GM21723 (cell line): ENCODE measurements around the gene MTOR.
"Not testable (repeated sequence)": the region's sequence is repeated elsewhere in the genome, so short reads cannot be mapped to it uniquely, and the experiment has no call there.

Experiments
- ATAC-seq: cut with Tn5 transposase; IDR thresholded peaks from one replicate; pipeline ENCODE4 v1.9.1; 2021; ENCODE audit warnings: mild to moderate bottlenecking, moderate library complexity; ENCODE audit not compliant: unreplicated experiment

The MTOR gene

GRCh38 chr1:11067716-11068599 lies 194.4 kb downstream of the MTOR start:
- no peak for ATAC-seq

GRCh38 chr1:11065796-11066195 lies 196.6 kb downstream of the MTOR start:
- no peak for ATAC-seq

- no peak for ATAC-seq
These were observed 197.4 kb downstream of the MTOR start for GRCh38 chr1:11064942-11065341.

- not testable (repeated sequence) for ATAC-seq
These were observed 198.3 kb downstream of the MTOR start for GRCh38 chr1:11063937-11064537.

GRCh38 chr1:11062965-11063401 lies 199.4 kb downstream of the MTOR start:
- no peak for ATAC-seq

GRCh38 chr1:11061652-11062365 lies 200.5 kb downstream of the MTOR start:
- no peak for ATAC-seq

- peak; percentile 85 for ATAC-seq
These were observed 202.2 kb downstream of the MTOR start, which contains the start of gene SRM for GRCh38 chr1:11059968-11060830. Gene SRM, minus strand, starts transcription at chr1:11060018. Its CDS starts 75 bp downstream, at chr1:11059943.

GRCh38 chr1:11059155-11059967 lies 203.0 kb downstream of the MTOR start:
- peak; percentile 17 for ATAC-seq

- no peak for ATAC-seq
These were observed 203.7 kb downstream of the MTOR start for GRCh38 chr1:11058595-11059154.

- ATAC-seq, result no peak
These were observed 204.3 kb downstream of the MTOR start for GRCh38 chr1:11058026-11058425.

- no peak for ATAC-seq
These were observed 204.9 kb downstream of the MTOR start for GRCh38 chr1:11057477-11057876.
